HepG2 (cell line): ENCODE measurements around the gene FCGBP. TPM values are rescaled to one million over a fixed set of nuclear protein-coding genes. Genes with fewer than 3 reads are reported as not detected.

ENCODE experiments used
- AGO1 ChIP-seq: fragments of 200-400 bp; formaldehyde crosslinking; IDR thresholded peaks from 2 replicates; pipeline ENCODE4 v1.6.1; 2017; ENCODE audit warnings: mild to moderate bottlenecking, low read depth, low read length, moderate library complexity; ENCODE audit not compliant: poor library complexity, severe bottlenecking
- AGO2 ChIP-seq: fragments of 200-400 bp; formaldehyde crosslinking; optimal IDR thresholded peaks from 2 replicates; pipeline ENCODE3; 2017; ENCODE audit warnings: mild to moderate bottlenecking, low read depth, low read length, moderate library complexity
- EED ChIP-seq: sonication (generic); formaldehyde crosslinking; IDR thresholded peaks from 2 replicates; pipeline ENCODE4 v1.5.0; 2020; ENCODE audit warnings: mild to moderate bottlenecking, missing genetic modification reagents
- ERF ChIP-seq: IDR thresholded peaks from 2 replicates; pipeline ENCODE4 v1.6.1; 2018; ENCODE audit warnings: missing biosample characterization, missing genetic modification reagents
- EZH2 ChIP-seq: conservative IDR thresholded peaks from 2 replicates; pipeline ENCODE4 v1.6.1; 2012; ENCODE audit warnings: mild to moderate bottlenecking, low read depth, low read length, moderate library complexity
- FOXP1 ChIP-seq, 2 experiments: fragments of 450-650 bp in 1 of 2; IDR thresholded peaks; 2 replicates each; pipeline ENCODE4 v1.6.1; 2017 to 2018; ENCODE audit warnings: antibody characterized with exemption in 1 of 2
- MAX ChIP-seq: IDR thresholded peaks from 2 replicates; pipeline ENCODE4 v1.6.1; 2012; ENCODE audit warnings: inconsistent platforms
- MED13 ChIP-seq: sonication (generic); formaldehyde crosslinking; IDR thresholded peaks from 2 replicates; pipeline ENCODE4 v1.5.0; 2020; ENCODE audit warnings: missing genetic modification reagents
- MYC ChIP-seq: sonication (generic); formaldehyde crosslinking; IDR thresholded peaks from 2 replicates; pipeline ENCODE4 v1.9.0; 2021; ENCODE audit warnings: missing genetic modification reagents, borderline replicate concordance
- NCOA5 ChIP-seq: sonication (generic); formaldehyde crosslinking; IDR thresholded peaks from 2 replicates; pipeline ENCODE4 v1.4.0; 2020; ENCODE audit warnings: missing genetic modification reagents
- NR2F6 ChIP-seq, 2 experiments: IDR thresholded peaks; 2 replicates each; pipeline ENCODE4 v1.6.1; 2016; ENCODE audit warnings: antibody characterized with exemption in 1 of 2, mild to moderate bottlenecking in 1 of 2
- PAX8 ChIP-seq: sonication (generic); formaldehyde crosslinking; IDR thresholded peaks from 2 replicates; pipeline ENCODE4 v1.8.0; 2022; ENCODE audit warnings: mild to moderate bottlenecking, missing genetic modification reagents, borderline replicate concordance
- PHF21A ChIP-seq: sonication (generic); formaldehyde crosslinking; IDR thresholded peaks from 2 replicates; pipeline ENCODE4 v1.5.0; 2020; ENCODE audit warnings: mild to moderate bottlenecking, missing genetic modification reagents
- RFXANK ChIP-seq: IDR thresholded peaks from 2 replicates; pipeline ENCODE4 v1.6.1; 2016
- RNF219 ChIP-seq: sonication (generic); formaldehyde crosslinking; IDR thresholded peaks from 2 replicates; pipeline ENCODE4 v1.5.0; 2020; ENCODE audit warnings: mild to moderate bottlenecking, missing genetic modification reagents
- RXRA ChIP-seq: sonication (generic); formaldehyde crosslinking; IDR thresholded peaks from 2 replicates; pipeline ENCODE4 v1.5.1; 2020; ENCODE audit warnings: missing genetic modification reagents
- SATB2 ChIP-seq: sonication (generic); formaldehyde crosslinking; IDR thresholded peaks from 2 replicates; pipeline ENCODE4 v1.5.0; 2020; ENCODE audit warnings: missing genetic modification reagents
- THAP11 ChIP-seq: IDR thresholded peaks from 2 replicates; pipeline ENCODE4 v1.6.1; 2016; ENCODE audit warnings: missing biosample characterization, missing genetic modification reagents
- U2AF2 ChIP-seq: fragments of 200-400 bp; formaldehyde crosslinking; IDR thresholded peaks from 2 replicates; pipeline ENCODE4 v1.6.1; 2017; ENCODE audit warnings: low read depth, mild to moderate bottlenecking, low read length
- XRCC5 ChIP-seq: fragments of 200-400 bp; formaldehyde crosslinking; optimal IDR thresholded peaks from 2 replicates; pipeline ENCODE3; 2017; ENCODE audit warnings: mild to moderate bottlenecking, low read length
- ZFP37 ChIP-seq: sonication (generic); formaldehyde crosslinking; IDR thresholded peaks from 2 replicates; pipeline ENCODE4 v1.4.0; 2020; ENCODE audit warnings: missing genetic modification reagents, borderline replicate concordance
- ZNF441 ChIP-seq: sonication (generic); formaldehyde crosslinking; IDR thresholded peaks from 2 replicates; pipeline ENCODE4 v1.7.0; 2021; ENCODE audit warnings: missing genetic modification reagents, borderline replicate concordance
- ZNF557 ChIP-seq: sonication (generic); formaldehyde crosslinking; IDR thresholded peaks from 2 replicates; pipeline ENCODE4 v1.4.0; 2020; ENCODE audit warnings: missing genetic modification reagents
- ZNF576 ChIP-seq: sonication (generic); formaldehyde crosslinking; IDR thresholded peaks from 2 replicates; pipeline ENCODE4 v1.4.0; 2020; ENCODE audit warnings: mild to moderate bottlenecking, missing genetic modification reagents
- ZNF605 ChIP-seq: sonication (generic); formaldehyde crosslinking; IDR thresholded peaks from 2 replicates; pipeline ENCODE4 v1.8.0; 2022; ENCODE audit warnings: mild to moderate bottlenecking, missing genetic modification reagents
- ZNF879 ChIP-seq: sonication (generic); formaldehyde crosslinking; IDR thresholded peaks from 2 replicates; pipeline ENCODE4 v1.8.1; 2023; ENCODE audit warnings: missing genetic modification reagents
- ZSCAN25 ChIP-seq: sonication (generic); formaldehyde crosslinking; IDR thresholded peaks from 2 replicates; pipeline ENCODE4 v1.8.0; 2022; ENCODE audit warnings: mild to moderate bottlenecking, missing genetic modification reagents
- polyA plus RNA-seq, 8 experiments: library from polyadenylated mRNA; depleted of rRNA in 3 of 8; stranded (reverse) in 7 of 8; unstranded in 1 of 8; fragments of >200 nt; fragmentation: Illumina TruSeq in 4 of 8; extraction: Trizol in 4 of 8; gene quantifications; 2 replicates each; pipeline versions ENCODE4 v1.2.1 to v1.2.3, GENCODE V29; 2011 to 2016; ENCODE audit warnings: low read depth in 4 of 8, missing spikeins in 1 of 8, mixed read lengths in 1 of 8; ENCODE audit not compliant: insufficient read depth in 1 of 8
- total RNA-seq, 5 experiments: library from RNA; depleted of rRNA; stranded (reverse); fragments of >200 nt; fragmentation: Illumina TruSeq; extraction: Trizol; gene quantifications; 2 replicates each; pipeline ENCODE4 v1.2.3, GENCODE V29; 2016; ENCODE audit warnings: low read depth in 1 of 5
- TF ChIP-seq, protein P1 (sequence below): sonication (generic); formaldehyde crosslinking; IDR thresholded peaks from 2 replicates; pipeline ENCODE4 v1.5.0; 2020; ENCODE audit warnings: missing genetic modification reagents
- TF ChIP-seq, protein P2 (sequence below): sonication (generic); formaldehyde crosslinking; IDR thresholded peaks from 2 replicates; pipeline ENCODE4 v1.8.1; 2023; ENCODE audit warnings: missing genetic modification reagents, mild to moderate bottlenecking, borderline replicate concordance

The FCGBP gene
- total and polyA plus RNA-seq, 2 of the 13 experiments (the other 11 are each of a cell fraction or from before 2014, with no cell fraction given): 1.3 to 7.0 TPM

- TF ChIP-seq, protein P1, sequence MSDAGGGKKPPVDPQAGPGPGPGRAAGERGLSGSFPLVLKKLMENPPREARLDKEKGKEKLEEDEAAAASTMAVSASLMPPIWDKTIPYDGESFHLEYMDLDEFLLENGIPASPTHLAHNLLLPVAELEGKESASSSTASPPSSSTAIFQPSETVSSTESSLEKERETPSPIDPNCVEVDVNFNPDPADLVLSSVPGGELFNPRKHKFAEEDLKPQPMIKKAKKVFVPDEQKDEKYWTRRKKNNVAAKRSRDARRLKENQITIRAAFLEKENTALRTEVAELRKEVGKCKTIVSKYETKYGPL (CRISPR knock-in tag): 0 out of 2 replicates have a peak, but pooled peaks have one; percentile 16
- peak; percentile 94 for TF ChIP-seq MAX
- TF ChIP-seq NCOA5 (CRISPR knock-in tag): no peak
- no peak for TF ChIP-seq NR2F6 (IDR thresholded peaks at IDR 0.05)
- peak; percentile 56; the same call in 1 of the 2 replicates for TF ChIP-seq NR2F6 (CRISPR knock-in tag; IDR thresholded peaks at IDR 0.05)
- peak; percentile 89; the same call in 1 of the 2 replicates for TF ChIP-seq ZNF557
- no peak for TF ChIP-seq AGO1
- peak; percentile 100 for TF ChIP-seq THAP11 (CRISPR knock-in tag)
- TF ChIP-seq SATB2: no peak
- TF ChIP-seq, protein P2, sequence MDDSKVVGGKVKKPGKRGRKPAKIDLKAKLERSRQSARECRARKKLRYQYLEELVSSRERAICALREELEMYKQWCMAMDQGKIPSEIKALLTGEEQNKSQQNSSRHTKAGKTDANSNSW (CRISPR knock-in tag): peak; percentile 26; the same call in 1 of the 2 replicates
- TF ChIP-seq MYC (CRISPR knock-in tag): peak; percentile 93
- peak; percentile 51 for TF ChIP-seq AGO2
- no peak for TF ChIP-seq U2AF2
- TF ChIP-seq ERF: peak; percentile 97
- peak; percentile 90 for TF ChIP-seq RXRA (CRISPR knock-in tag)
- 0 out of 2 replicates have a peak, but pooled peaks have one; percentile 63 for TF ChIP-seq MED13
- 0 out of 2 replicates have a peak, but pooled peaks have one; percentile 54 for TF ChIP-seq PAX8 (CRISPR knock-in tag)
- TF ChIP-seq ZNF576: no peak
- no peak for TF ChIP-seq EED
- TF ChIP-seq ZNF441: peak; percentile 73; the same call in 1 of the 2 replicates
- no peak for TF ChIP-seq FOXP1 (IDR thresholded peaks at IDR 0.05)
- TF ChIP-seq FOXP1 (CRISPR knock-in tag; IDR thresholded peaks at IDR 0.05): 0 out of 2 replicates have a peak, but pooled peaks have one; percentile 13
- peak; percentile 68; the same call in 1 of the 2 replicates for TF ChIP-seq ZNF879
- TF ChIP-seq EZH2: no peak
- TF ChIP-seq XRCC5: peak; percentile 81
- TF ChIP-seq RNF219 (CRISPR knock-in tag): no peak
- peak; percentile 39; the same call in 1 of the 2 replicates for TF ChIP-seq ZFP37 (CRISPR knock-in tag)
- peak; percentile 88 for TF ChIP-seq ZNF605 (CRISPR knock-in tag)
- TF ChIP-seq RFXANK (CRISPR knock-in tag): 0 out of 2 replicates have a peak, but pooled peaks have one; percentile 32
- peak; percentile 63; the same call in 1 of the 2 replicates for TF ChIP-seq ZSCAN25 (CRISPR knock-in tag)
- TF ChIP-seq PHF21A (CRISPR knock-in tag): peak; percentile 70; the same call in 1 of the 2 replicates
Measured at GRCh38 chr19:39970675-39971379, 36.4 kb upstream of the FCGBP start, which contains the start of gene PSMC4 (continued).
